Right atrium auricular region (tissue), 2 donors: Measurements from ENCODE around the gene SIMC1. TPM values are rescaled to one million over a fixed set of nuclear protein-coding genes. Genes with fewer than 3 reads are reported as not detected.

Experiments used
- DNase-seq: peaks from one replicate; pipeline ENCODE4 v3.0.0-alpha.2; 2019; ENCODE audit warnings: low spot score
- H3K27ac ChIP-seq, 2 donors: fragments of 200-600 bp; sonication (generic); 1 replicate in 1 of 2; 2 replicates in 1 of 2; pipeline ENCODE4 v1.5.1; 2016 to 2019
- H3K27me3 ChIP-seq, 2 donors: fragments of 200-600 bp; sonication (generic); one replicate each; pipeline versions ENCODE4 v1.5.1 to v1.6.0; 2017 to 2019
- H3K36me3 ChIP-seq: fragments of 200-600 bp; sonication (generic); one replicate; pipeline ENCODE4 v1.5.1; 2016
- H3K4me1 ChIP-seq, 2 donors: fragments of 200-600 bp; sonication (generic); one replicate each; pipeline versions ENCODE4 v1.5.1 to v1.6.0; 2017 to 2019
- H3K4me3 ChIP-seq, 2 donors: fragments of 200-600 bp; sonication (generic); 1 replicate in 1 of 2; 2 replicates in 1 of 2; pipeline ENCODE4 v1.5.1; 2017 to 2019; ENCODE audit warnings: mild to moderate bottlenecking in 1 of 2, moderate library complexity in 1 of 2
- H3K9me3 ChIP-seq, 2 donors: fragments of 200-600 bp; sonication (generic); one replicate each; pipeline ENCODE4 v1.5.1; 2019
- total RNA-seq, 2 donors: library from RNA; depleted of rRNA; stranded (reverse); fragments of >200 nt; gene quantifications; one replicate each; pipeline ENCODE4 v1.1.0, GENCODE V29; 2016
- TF ChIP-seq, protein P1 (sequence below), 2 donors: fragments of 200-600 bp; sonication (generic); IDR thresholded peaks; one replicate each; pipeline ENCODE4 v1.5.1; 2019; ENCODE audit warnings: antibody characterized with exemption in 2 of 2

SIMC1 gene
- total RNA-seq, 2 donors from 2014 or later, result 5.2 to 9.1 TPM

DNA sequence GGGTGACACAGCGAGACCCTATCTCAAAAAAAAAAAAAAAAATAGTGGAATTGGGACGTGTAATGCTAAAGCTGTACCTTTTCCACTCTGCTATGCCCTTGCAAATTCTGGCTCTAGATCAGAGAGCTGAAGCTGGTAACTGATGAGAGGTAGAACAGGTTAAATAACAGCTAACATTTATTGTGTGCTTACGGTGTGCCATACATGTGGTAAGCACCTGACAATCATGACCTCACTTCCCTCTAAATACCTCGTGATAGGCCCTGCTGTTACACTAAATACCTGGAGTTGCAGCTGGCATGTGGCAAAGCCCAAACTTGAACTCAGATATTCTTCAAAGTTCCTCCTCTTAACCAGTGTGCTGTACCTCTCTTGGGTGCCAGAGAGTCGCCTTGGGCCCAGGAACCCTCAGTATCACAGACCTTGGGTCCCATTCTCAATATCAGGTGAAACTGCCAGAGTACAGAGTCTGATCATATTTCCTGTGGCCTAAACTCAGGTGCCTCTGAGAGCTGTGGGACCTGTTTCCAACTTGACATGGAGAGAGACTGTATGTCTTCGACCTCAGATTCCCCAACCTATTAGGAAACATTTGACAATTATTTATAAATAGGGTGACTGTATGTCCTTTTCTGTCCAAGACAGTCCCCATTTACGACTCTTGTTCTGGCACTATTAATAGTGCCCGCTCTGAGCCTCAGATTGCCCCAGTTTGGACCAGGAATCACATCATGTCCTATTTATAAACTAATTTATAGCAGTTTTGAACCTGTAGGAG is 131.9 kb downstream of the SIMC1 start:
- Histone ChIP-seq H3K9me3 (no peaks in the 10 kb centered on the region), H3K4me3 (no peak overlapping the region), H3K4me1 (peaks cover 0 to 42% of the 10 kb centered on the region in 2 donors), H3K27ac (peak overlapping the region; percentile 63 to 87), H3K27me3 (no peaks in the 10 kb centered on the region), H3K36me3 (peaks cover 17% of the 10 kb centered on the region)
- TF ChIP-seq, protein P1, sequence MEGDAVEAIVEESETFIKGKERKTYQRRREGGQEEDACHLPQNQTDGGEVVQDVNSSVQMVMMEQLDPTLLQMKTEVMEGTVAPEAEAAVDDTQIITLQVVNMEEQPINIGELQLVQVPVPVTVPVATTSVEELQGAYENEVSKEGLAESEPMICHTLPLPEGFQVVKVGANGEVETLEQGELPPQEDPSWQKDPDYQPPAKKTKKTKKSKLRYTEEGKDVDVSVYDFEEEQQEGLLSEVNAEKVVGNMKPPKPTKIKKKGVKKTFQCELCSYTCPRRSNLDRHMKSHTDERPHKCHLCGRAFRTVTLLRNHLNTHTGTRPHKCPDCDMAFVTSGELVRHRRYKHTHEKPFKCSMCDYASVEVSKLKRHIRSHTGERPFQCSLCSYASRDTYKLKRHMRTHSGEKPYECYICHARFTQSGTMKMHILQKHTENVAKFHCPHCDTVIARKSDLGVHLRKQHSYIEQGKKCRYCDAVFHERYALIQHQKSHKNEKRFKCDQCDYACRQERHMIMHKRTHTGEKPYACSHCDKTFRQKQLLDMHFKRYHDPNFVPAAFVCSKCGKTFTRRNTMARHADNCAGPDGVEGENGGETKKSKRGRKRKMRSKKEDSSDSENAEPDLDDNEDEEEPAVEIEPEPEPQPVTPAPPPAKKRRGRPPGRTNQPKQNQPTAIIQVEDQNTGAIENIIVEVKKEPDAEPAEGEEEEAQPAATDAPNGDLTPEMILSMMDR (IDR thresholded peaks at IDR 0.05), result no peak
- no peak for DNase-seq

DNA sequence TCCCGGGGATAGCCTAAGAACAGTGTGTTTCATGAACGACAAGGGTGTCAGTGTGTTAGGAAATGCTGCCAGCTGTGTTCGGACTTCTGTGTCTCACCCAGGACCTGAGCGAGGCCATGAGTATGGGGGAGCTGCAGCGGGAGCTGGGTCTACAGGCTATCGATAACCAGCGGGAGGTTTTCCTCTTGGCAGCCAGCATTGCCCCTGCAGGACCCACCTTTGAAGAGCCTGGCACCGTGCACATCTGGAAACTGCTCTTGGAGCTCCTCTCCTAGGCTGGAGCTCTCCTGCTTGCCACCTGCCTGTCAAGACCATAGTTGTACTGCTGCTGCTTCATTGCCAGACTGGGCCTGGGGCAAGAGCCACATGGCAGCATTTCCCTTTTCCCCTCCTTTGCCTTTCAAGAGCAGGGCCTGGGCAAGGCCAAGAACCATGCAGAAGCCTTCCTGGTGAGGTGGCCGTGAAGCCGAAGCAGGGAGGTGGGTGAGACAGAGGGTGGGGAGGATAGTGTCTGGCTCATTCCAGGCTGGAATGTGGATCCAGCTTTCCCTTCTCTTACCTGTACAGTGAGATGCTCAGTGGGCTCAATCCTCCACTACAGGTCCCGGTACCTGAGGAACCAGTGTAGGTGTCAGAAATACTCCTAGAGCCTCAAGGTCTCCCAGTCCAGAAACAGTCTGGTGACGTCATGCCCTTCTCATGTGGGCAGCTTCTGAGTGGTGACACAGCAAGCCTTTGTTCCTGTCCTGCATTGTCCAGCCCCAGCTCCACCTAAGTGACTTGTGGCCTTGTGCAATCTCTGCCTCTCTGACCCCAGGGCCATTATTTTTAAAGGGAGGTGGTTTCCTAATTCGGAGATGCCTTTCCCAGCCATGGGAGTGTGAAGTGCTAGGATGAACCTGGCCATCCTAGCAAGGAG is 133.7 kb downstream of the SIMC1 start:
- H3K36me3 ChIP-seq, result peaks cover 17% of the 10 kb centered on the region
- H3K27me3 ChIP-seq, result no peaks in the 10 kb centered on the region
- H3K4me3 ChIP-seq, result no peak overlapping the region
- no peaks in the 10 kb centered on the region for H3K9me3 ChIP-seq
- TF ChIP-seq, protein P1 (IDR thresholded peaks at IDR 0.05), result no peak
- H3K4me1 ChIP-seq, result peaks cover 0 to 34% of the 10 kb centered on the region in 2 donors
- peak overlapping the region; percentile 63 to 87 for H3K27ac ChIP-seq
- DNase-seq, result no peak

DNA sequence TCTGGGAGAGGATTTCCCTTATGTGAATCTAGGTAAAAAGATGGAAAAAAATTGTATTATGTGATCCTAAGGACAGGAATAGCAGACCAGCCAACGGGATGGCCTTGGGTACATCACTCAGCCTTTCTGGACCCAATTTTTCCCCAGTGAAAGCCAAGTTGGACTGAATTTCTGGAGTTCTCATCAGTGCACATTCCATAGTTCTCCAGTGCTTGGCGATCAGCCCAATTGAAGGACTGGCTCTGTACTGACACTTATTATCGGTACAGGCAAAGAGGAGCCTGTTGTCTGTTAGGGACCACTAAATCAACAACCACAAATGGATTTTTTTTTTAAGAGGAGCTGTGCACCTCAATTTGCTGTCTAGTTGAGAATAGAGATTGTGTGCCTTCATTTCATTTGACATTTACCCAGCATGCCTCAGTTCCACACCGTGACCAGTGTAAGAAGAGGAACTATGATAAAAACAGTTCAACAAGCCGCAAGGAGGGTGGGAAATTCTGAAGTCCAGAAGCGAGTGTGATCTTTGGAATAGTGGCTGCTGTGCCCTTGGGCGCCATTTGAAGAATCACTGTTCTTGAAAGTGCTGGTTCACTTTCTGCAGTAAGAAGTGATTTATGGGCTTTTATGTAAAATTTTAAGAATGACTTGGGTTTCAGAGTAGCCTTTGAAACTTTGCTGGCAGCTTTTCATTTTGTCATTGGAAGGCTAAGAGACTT is 135.0 kb downstream of the SIMC1 start:
- peaks cover 8% of the 10 kb centered on the region for H3K36me3 ChIP-seq
- DNase-seq, result no peak
- H3K27ac ChIP-seq, result peak overlapping the region; percentile 63 to 87
- no peaks in the 10 kb centered on the region for H3K9me3 ChIP-seq
- no peak overlapping the region for H3K4me3 ChIP-seq
- TF ChIP-seq, protein P1 (IDR thresholded peaks at IDR 0.05), result no peak
- H3K4me1 ChIP-seq, result peaks cover 0 to 34% of the 10 kb centered on the region in 2 donors
- H3K27me3 ChIP-seq, result no peaks in the 10 kb centered on the region

DNA sequence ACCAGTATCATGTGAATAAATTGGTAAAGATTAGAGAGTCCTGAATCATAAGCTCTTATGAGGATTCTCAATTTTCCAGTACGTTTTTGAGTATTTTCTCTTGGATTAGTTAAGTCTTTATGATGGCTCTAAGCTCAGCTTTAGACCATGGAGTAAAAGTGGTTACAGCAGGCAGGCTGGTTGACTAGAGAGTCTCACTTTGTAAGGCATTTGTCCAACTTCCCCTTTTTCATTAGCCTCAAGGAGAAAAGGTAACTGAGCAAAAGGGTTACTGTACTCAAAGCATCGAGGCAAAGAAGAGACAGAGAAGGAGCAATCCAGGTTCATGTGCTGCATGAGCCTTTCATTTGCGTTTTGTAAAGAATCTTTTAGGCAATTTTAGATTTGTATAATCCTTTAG is 141.7 kb downstream of the SIMC1 start:
- H3K27me3 ChIP-seq, result no peaks in the 10 kb centered on the region
- H3K9me3 ChIP-seq, result no peaks in the 10 kb centered on the region
- TF ChIP-seq, protein P1 (IDR thresholded peaks at IDR 0.05), result no peak
- no peak for DNase-seq
- H3K36me3 ChIP-seq, result peaks cover 21% of the 10 kb centered on the region
- no peak overlapping the region for H3K4me3 ChIP-seq
- no peak overlapping the region for H3K27ac ChIP-seq
- peaks cover 0 to 10% of the 10 kb centered on the region in 2 donors for H3K4me1 ChIP-seq

DNA sequence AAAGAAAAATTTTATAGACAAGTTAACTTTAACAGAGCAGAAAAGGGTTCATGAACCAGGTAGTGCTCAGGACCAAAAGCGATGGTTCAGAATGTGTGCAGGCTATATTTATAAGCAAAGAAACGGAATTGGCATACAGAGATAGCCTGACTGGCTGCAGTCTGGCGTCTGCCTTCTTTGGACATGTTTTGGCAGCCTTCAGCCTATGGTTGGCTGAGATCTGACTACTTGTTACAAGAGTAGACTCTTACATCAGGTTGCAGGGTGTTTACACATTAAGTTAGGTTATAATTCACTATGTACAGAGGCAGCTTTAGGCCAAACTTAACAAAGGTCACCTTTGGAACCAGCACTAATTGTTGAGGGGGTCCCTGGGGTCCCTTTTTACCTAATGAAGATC is 143.2 kb downstream of the SIMC1 start:
- H3K36me3 ChIP-seq, result peaks cover 30% of the 10 kb centered on the region

More for the DNA sequence above, 143.2 kb downstream of the SIMC1 start:
- no peak for DNase-seq
- Histone ChIP-seq H3K9me3 (no peaks in the 10 kb centered on the region), H3K27me3 (no peaks in the 10 kb centered on the region), H3K4me3 (no peak overlapping the region), H3K4me1 (peaks cover 0 to 14% of the 10 kb centered on the region in 2 donors), H3K27ac (peak overlapping the region; percentile 79 to 90)
- TF ChIP-seq, protein P1 (IDR thresholded peaks at IDR 0.05), result no peak
